HepG2 (cell line): ENCODE results near the gene NHERF2. TPM values are rescaled to one million over a fixed set of nuclear protein-coding genes. Genes with fewer than 3 reads are reported as not detected.

Experiments
- ATRX ChIP-seq: sonication (generic); formaldehyde crosslinking; IDR thresholded peaks from 2 replicates; pipeline ENCODE4 v1.4.0; 2020; ENCODE audit warnings: missing genetic modification reagents, borderline replicate concordance
- KIAA2018 ChIP-seq: sonication (generic); formaldehyde crosslinking; IDR thresholded peaks from 2 replicates; pipeline ENCODE4 v1.5.0; 2020; ENCODE audit warnings: mild to moderate bottlenecking, missing genetic modification reagents, borderline replicate concordance
- KLF11 ChIP-seq: IDR thresholded peaks from 2 replicates; pipeline ENCODE4 v1.6.1; 2016; ENCODE audit warnings: missing compliant biosample characterization
- MED1 ChIP-seq: sonication (generic); formaldehyde crosslinking; IDR thresholded peaks from 2 replicates; pipeline ENCODE4 v1.4.0; 2020; ENCODE audit warnings: missing genetic modification reagents
- RFXAP ChIP-seq: sonication (generic); formaldehyde crosslinking; IDR thresholded peaks from 2 replicates; pipeline ENCODE4 v1.4.0; 2020; ENCODE audit warnings: missing genetic modification reagents, borderline replicate concordance
- ZNF180 ChIP-seq: sonication (generic); formaldehyde crosslinking; IDR thresholded peaks from 2 replicates; pipeline ENCODE4 v1.4.0; 2020; ENCODE audit warnings: low read depth, missing genetic modification reagents, borderline replicate concordance
- ZNF598 ChIP-seq: sonication (generic); formaldehyde crosslinking; IDR thresholded peaks from 2 replicates; pipeline ENCODE4 v1.5.1; 2020; ENCODE audit warnings: mild to moderate bottlenecking, missing genetic modification reagents, borderline replicate concordance
- ZNF766 ChIP-seq: sonication (generic); formaldehyde crosslinking; IDR thresholded peaks from 2 replicates; pipeline ENCODE4 v1.5.0; 2020; ENCODE audit warnings: missing genetic modification reagents, borderline replicate concordance
- polyA plus RNA-seq, 8 experiments: library from polyadenylated mRNA; depleted of rRNA in 3 of 8; stranded (reverse) in 7 of 8; unstranded in 1 of 8; fragments of >200 nt; fragmentation: Illumina TruSeq in 4 of 8; extraction: Trizol in 4 of 8; gene quantifications; 2 replicates each; pipeline versions ENCODE4 v1.2.1 to v1.2.3, GENCODE V29; 2011 to 2016; ENCODE audit warnings: low read depth in 4 of 8, missing spikeins in 1 of 8, mixed read lengths in 1 of 8; ENCODE audit not compliant: insufficient read depth in 1 of 8
- total RNA-seq, 5 experiments: library from RNA; depleted of rRNA; stranded (reverse); fragments of >200 nt; fragmentation: Illumina TruSeq; extraction: Trizol; gene quantifications; 2 replicates each; pipeline ENCODE4 v1.2.3, GENCODE V29; 2016; ENCODE audit warnings: low read depth in 1 of 5
- TF ChIP-seq, protein P1 (sequence below): sonication (generic); formaldehyde crosslinking; IDR thresholded peaks from 2 replicates; pipeline ENCODE4 v1.9.0; 2022; ENCODE audit warnings: low read depth, missing genetic modification reagents

Gene NHERF2
- total and polyA plus RNA-seq, 2 of the 13 experiments (the other 11 are each of a cell fraction or from before 2014, with no cell fraction given) = 23.7 to 39.3 TPM

GRCh38 chr16:2035431-2036199 is 8.9 kb downstream of the NHERF2 start (continued):
- TF ChIP-seq KIAA2018 (CRISPR knock-in tag) = no peak
- TF ChIP-seq MED1 (CRISPR knock-in tag) = peak; percentile 85
- TF ChIP-seq ZNF766 (CRISPR knock-in tag) = no peak
- TF ChIP-seq, protein P1, sequence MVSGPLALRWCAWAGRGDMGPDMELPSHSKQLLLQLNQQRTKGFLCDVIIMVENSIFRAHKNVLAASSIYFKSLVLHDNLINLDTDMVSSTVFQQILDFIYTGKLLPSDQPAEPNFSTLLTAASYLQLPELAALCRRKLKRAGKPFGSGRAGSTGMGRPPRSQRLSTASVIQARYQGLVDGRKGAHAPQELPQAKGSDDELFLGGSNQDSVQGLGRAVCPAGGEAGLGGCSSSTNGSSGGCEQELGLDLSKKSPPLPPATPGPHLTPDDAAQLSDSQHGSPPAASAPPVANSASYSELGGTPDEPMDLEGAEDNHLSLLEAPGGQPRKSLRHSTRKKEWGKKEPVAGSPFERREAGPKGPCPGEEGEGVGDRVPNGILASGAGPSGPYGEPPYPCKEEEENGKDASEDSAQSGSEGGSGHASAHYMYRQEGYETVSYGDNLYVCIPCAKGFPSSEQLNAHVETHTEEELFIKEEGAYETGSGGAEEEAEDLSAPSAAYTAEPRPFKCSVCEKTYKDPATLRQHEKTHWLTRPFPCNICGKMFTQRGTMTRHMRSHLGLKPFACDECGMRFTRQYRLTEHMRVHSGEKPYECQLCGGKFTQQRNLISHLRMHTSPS (CRISPR knock-in tag) = peak; percentile 99
- 0 out of 2 replicates have a peak, but pooled peaks have one; percentile 25 for TF ChIP-seq ZNF598 (CRISPR knock-in tag)
- no peak for TF ChIP-seq ATRX
- TF ChIP-seq ZNF180 (CRISPR knock-in tag) = 0 out of 2 replicates have a peak, but pooled peaks have one; percentile 25
- peak; percentile 77; the same call in 1 of the 2 replicates for TF ChIP-seq RFXAP (CRISPR knock-in tag)
- TF ChIP-seq KLF11 = peak; percentile 88; the same call in 1 of the 2 replicates
